Erythroblast (primary cell): ENCODE data around the gene CAMK2G.

Source experiments
- GATA1 ChIP-seq: IDR thresholded peaks from 2 replicates; pipeline ENCODE4 v1.6.1; 2011; ENCODE audit warnings: low read depth, mild to moderate bottlenecking, control low read depth, low read length, moderate library complexity
- POLR2A ChIP-seq: IDR thresholded peaks from 2 replicates; pipeline ENCODE4 v1.6.1; 2011; ENCODE audit warnings: mild to moderate bottlenecking, low read length

DNA sequence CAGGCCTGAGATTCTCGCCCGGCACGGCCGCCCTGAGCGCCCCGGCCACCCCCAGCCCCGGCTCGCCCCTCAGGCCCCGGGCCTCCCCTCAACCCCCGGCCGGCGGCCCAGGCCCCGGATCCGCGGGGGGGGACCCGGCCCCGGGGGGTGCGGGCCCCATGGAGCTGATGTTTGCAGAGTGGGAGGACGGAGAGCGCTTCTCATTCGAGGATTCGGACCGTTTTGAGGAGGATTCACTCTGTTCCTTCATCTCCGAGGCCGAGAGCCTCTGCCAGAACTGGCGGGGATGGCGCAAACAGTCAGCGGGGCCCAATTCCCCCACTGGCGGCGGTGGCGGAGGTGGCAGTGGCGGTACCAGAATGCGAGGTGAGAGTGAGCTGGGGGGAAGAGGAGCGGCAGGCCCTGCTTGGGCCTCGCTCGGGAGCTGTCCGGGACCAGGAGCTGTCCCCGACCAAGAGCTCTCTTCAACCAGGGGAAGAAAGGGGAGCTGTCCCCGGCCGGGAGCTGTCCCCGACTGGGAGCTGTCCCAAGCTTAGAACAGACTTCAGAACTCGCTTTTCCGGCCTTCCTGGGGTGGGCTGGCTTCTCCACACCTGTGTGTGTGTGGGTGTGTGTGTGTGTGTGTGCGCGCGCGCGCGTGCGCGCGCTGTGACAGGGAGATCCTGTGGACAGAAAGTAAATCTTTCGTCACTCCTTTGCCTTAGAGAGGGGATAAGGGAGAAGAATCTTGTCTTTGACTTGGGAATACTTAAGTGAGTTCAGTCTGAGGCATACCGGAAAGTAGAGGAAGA is 88.4 kb downstream of the CAMK2G start:
- TF ChIP-seq POLR2A (no peak), GATA1 (no peak)
